ENCODE data around the gene BPIFB6. TPM values are rescaled to one million over a fixed set of nuclear protein-coding genes. Genes with fewer than 3 reads are reported as not detected.

BPIFB6 gene
- polyA plus RNA-seq, 3 donors, result not detected

- no peak for TF ChIP-seq CTCF (IDR thresholded peaks at IDR 0.05)
- Mint-ChIP-seq H3K27ac (peak overlapping the region in 1 of 7 donors; percentile 59), H3K27me3 (ENCODE audit: low read depth in 3 of 3) (peaks cover 0 to 6% (median 4%) of the 10 kb centered on the region in 3 donors), H3K9me3 (peaks cover 0 to 2% (median 0%) of the 10 kb centered on the region in 7 donors), H3K4me1 (no peaks in the 10 kb centered on the region), H3K36me3 (no peaks in the 10 kb centered on the region), H3K4me3 (no peak overlapping the region)
- 85% methylated on average over 5 of the region's 6 CpGs for WGBS (ENCODE audit: insufficient coverage)
- H2AFZ ChIP-seq (ENCODE audit: insufficient read depth, low read depth, low read length, poor library complexity, severe bottlenecking), result no peak overlapping the region
- no peak for DNase-seq
- no peaks in the 10 kb centered on the region for H3K4me1 ChIP-seq (ENCODE audit: control insufficient read depth in 1 of 2, insufficient read depth in 2 of 2, low read length in 2 of 2)
- H3K79me2 ChIP-seq (ENCODE audit: insufficient read depth, low read length), result no peaks in the 10 kb centered on the region
- H3K4me3 ChIP-seq (replicated peaks in 1 of 3; ENCODE audit: low read depth in 2 of 3, low read length in 3 of 3), result no peak overlapping the region
- no peaks in the 10 kb centered on the region for H3K9me3 ChIP-seq (replicated peaks in 1 of 2; ENCODE audit: control insufficient read depth in 1 of 2, insufficient read depth in 1 of 2, low read length in 2 of 2)
- no peak overlapping the region for H3K27ac ChIP-seq (ENCODE audit: low read depth in 1 of 2, low read length in 2 of 2)
- no peak overlapping the region for H3K4me2 ChIP-seq (replicated peaks; ENCODE audit: extremely low read depth, low read length, poor library complexity, severe bottlenecking)
- H3K9ac ChIP-seq (ENCODE audit: insufficient read depth, low read length, poor library complexity, severe bottlenecking), result no peak overlapping the region
- intact Hi-C loops (cut with micrococcal nuclease), result no loop called here
- no peaks in the 10 kb centered on the region for H4K20me1 ChIP-seq (ENCODE audit: insufficient read depth, low read length)
- H3K36me3 ChIP-seq (replicated peaks in 1 of 2; ENCODE audit: control insufficient read depth in 1 of 2, insufficient read depth in 2 of 2, low read length in 2 of 2), result no peaks in the 10 kb centered on the region
- no peaks in the 10 kb centered on the region for H3K27me3 ChIP-seq (ENCODE audit: control insufficient read depth in 2 of 2, insufficient read depth in 2 of 2, low read length in 2 of 2)
These were observed 3.5 kb downstream of the BPIFB6 start for GRCh38 chr20:33034901-33035492.

GRCh38 chr20:33037456-33037855, 6.0 kb downstream of the BPIFB6 start:
- H3K27me3 ChIP-seq (ENCODE audit: control insufficient read depth in 2 of 2, insufficient read depth in 2 of 2, low read length in 2 of 2), result no peaks in the 10 kb centered on the region
- Mint-ChIP-seq H3K4me3 (no peak overlapping the region), H3K27me3 (ENCODE audit: low read depth in 3 of 3) (peaks cover 0 to 8% (median 4%) of the 10 kb centered on the region in 3 donors), H3K36me3 (no peaks in the 10 kb centered on the region), H3K27ac (no peak overlapping the region), H3K9me3 (peaks cover 0 to 3% (median 0%) of the 10 kb centered on the region in 7 donors), H3K4me1 (no peaks in the 10 kb centered on the region)
- no peaks in the 10 kb centered on the region for H3K36me3 ChIP-seq (replicated peaks in 1 of 2; ENCODE audit: control insufficient read depth in 1 of 2, insufficient read depth in 2 of 2, low read length in 2 of 2)
- intact Hi-C loops (cut with micrococcal nuclease), result no loop called here
- H3K4me1 ChIP-seq (ENCODE audit: control insufficient read depth in 1 of 2, insufficient read depth in 2 of 2, low read length in 2 of 2), result no peaks in the 10 kb centered on the region
- 67% methylated on average over 5 of the region's 5 CpGs for whole genome bisulfite sequencing (ENCODE audit: insufficient coverage)
- H3K9ac ChIP-seq (ENCODE audit: insufficient read depth, low read length, poor library complexity, severe bottlenecking), result no peak overlapping the region
- no peak overlapping the region for H3K4me3 ChIP-seq (replicated peaks in 1 of 3; ENCODE audit: low read depth in 2 of 3, low read length in 3 of 3)
- H4K20me1 ChIP-seq (ENCODE audit: insufficient read depth, low read length), result no peaks in the 10 kb centered on the region
- no peak overlapping the region for H3K4me2 ChIP-seq (replicated peaks; ENCODE audit: extremely low read depth, low read length, poor library complexity, severe bottlenecking)
- no peak for DNase-seq
- no peaks in the 10 kb centered on the region for H3K79me2 ChIP-seq (ENCODE audit: insufficient read depth, low read length)
- no peak for TF ChIP-seq CTCF (IDR thresholded peaks at IDR 0.05)
- no peak overlapping the region for H2AFZ ChIP-seq (ENCODE audit: insufficient read depth, low read depth, low read length, poor library complexity, severe bottlenecking)
- H3K9me3 ChIP-seq (replicated peaks in 1 of 2; ENCODE audit: control insufficient read depth in 1 of 2, insufficient read depth in 1 of 2, low read length in 2 of 2), result no peaks in the 10 kb centered on the region
- no peak overlapping the region for H3K27ac ChIP-seq (ENCODE audit: low read depth in 1 of 2, low read length in 2 of 2)

Measured in CD14-positive monocyte (primary cell).